ENCODE measurements around the gene LAMB3. TPM values are rescaled to one million over a fixed set of nuclear protein-coding genes. Genes with fewer than 3 reads are reported as not detected.

Gene LAMB3
- total RNA-seq, 4 donors from 2014 or later: 0.17 to 1.0 (median 0.52) TPM

DNA sequence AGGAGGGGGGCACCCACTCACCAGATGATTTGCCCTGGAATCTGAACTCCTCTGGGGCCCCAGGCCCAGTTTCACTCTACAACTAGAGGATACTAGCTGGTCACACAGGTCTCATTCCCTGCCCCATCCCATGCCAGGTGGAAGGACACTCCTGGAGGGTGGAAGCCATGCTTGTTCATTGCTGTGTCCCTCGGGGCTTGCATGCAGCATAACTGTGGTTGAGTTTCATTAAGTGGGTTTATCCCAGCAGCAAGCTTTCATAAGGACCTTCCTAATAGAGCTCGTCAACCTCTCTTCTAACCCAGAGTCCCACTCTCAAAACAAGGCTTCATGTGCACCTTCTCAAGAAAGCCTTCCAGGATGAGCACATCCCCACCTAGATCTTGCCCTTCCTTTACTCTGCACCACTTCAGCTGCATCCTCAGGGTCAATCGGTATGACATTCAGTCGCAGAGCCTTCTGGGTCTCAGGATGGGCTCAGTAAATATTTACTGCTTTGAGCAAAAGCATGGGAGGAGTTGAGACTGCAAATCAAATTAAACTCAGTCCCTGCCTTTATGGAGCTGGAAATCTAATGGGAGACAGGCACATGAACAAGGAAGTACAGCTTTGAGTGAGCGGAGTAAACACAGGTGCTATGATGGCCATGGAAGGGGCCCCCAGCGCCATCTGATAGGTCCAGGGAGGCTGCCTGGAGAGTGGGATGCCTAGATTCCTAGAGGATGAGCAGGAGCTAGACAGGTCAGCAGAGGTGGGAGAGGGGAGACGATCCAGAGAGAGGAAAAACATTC lies 32.3 kb downstream of the LAMB3 start:
- Histone ChIP-seq H3K27me3 (no peaks in the 10 kb centered on the region), H3K36me3 (no peaks in the 10 kb centered on the region), H3K4me1 (peaks cover 19 to 30% (median 20%) of the 10 kb centered on the region in 4 donors), H3K27ac (replicated peaks in 1 of 4) (no peak overlapping the region), H3K4me3 (no peak overlapping the region), H3K9me3 (no peaks in the 10 kb centered on the region)
- no peak for DNase-seq (ENCODE audit: extremely low spot score)
- intact Hi-C loops (cut with DNase I): no loop called here
- WGBS: 91% methylated on average over 7 of the region's 7 CpGs
- TF ChIP-seq EP300 (IDR thresholded peaks at IDR 0.05) (no peak), POLR2AphosphoS5 (IDR thresholded peaks at IDR 0.05) (no peak), POLR2A (IDR thresholded peaks at IDR 0.05; ENCODE audit: low read depth) (no peak)
- TF ChIP-seq, protein P1, sequence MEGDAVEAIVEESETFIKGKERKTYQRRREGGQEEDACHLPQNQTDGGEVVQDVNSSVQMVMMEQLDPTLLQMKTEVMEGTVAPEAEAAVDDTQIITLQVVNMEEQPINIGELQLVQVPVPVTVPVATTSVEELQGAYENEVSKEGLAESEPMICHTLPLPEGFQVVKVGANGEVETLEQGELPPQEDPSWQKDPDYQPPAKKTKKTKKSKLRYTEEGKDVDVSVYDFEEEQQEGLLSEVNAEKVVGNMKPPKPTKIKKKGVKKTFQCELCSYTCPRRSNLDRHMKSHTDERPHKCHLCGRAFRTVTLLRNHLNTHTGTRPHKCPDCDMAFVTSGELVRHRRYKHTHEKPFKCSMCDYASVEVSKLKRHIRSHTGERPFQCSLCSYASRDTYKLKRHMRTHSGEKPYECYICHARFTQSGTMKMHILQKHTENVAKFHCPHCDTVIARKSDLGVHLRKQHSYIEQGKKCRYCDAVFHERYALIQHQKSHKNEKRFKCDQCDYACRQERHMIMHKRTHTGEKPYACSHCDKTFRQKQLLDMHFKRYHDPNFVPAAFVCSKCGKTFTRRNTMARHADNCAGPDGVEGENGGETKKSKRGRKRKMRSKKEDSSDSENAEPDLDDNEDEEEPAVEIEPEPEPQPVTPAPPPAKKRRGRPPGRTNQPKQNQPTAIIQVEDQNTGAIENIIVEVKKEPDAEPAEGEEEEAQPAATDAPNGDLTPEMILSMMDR (IDR thresholded peaks at IDR 0.05): no peak

DNA sequence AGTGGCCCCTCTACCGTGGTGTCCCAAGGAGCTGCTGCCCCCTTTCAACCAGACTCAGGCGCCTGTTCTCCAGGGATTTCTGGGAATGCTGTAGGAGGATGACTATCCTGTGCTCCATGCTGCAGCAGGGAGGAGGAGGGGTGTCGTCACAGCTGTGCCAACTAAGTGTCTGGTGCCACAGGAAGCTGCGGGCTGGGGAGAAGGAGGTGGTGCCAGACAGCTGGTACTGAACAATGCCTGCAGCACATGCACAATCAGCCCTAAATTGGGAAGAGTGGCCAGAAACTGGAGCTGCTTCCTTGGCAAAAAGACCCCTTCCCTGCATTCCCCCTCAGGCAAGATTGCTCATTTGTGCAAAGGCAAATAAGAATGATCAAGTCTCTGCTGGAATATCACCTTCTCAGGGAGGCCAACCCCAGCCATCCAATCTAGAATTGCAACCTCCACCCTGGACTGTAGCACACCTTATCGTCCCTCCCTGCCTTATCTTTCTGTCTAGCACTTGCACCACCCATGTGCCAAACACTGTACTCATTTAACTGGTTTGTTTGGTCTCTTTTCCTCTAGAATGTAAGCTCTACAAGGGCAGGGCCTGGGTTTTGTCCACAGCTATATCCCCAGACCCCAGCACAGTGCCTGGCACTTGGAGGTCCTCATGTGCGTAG lies 33.3 kb downstream of the LAMB3 start:
- H3K9me3 ChIP-seq: no peaks in the 10 kb centered on the region
- TF ChIP-seq EP300 (IDR thresholded peaks at IDR 0.05) (no peak), POLR2AphosphoS5 (IDR thresholded peaks at IDR 0.05) (no peak), POLR2A (IDR thresholded peaks at IDR 0.05; ENCODE audit: low read depth) (no peak)
- TF ChIP-seq, protein P1 (IDR thresholded peaks at IDR 0.05): no peak
- DNase-seq (ENCODE audit: extremely low spot score): no peak
- 71% methylated on average over 4 of the region's 6 CpGs for WGBS
- H3K4me1 ChIP-seq: peaks cover 18 to 30% (median 19%) of the 10 kb centered on the region in 4 donors
- no peak overlapping the region for H3K4me3 ChIP-seq
- no peak overlapping the region for H3K27ac ChIP-seq (replicated peaks in 1 of 4)
- H3K27me3 ChIP-seq: no peaks in the 10 kb centered on the region
- intact Hi-C loops (cut with DNase I): no loop called here
- no peaks in the 10 kb centered on the region for H3K36me3 ChIP-seq

DNA sequence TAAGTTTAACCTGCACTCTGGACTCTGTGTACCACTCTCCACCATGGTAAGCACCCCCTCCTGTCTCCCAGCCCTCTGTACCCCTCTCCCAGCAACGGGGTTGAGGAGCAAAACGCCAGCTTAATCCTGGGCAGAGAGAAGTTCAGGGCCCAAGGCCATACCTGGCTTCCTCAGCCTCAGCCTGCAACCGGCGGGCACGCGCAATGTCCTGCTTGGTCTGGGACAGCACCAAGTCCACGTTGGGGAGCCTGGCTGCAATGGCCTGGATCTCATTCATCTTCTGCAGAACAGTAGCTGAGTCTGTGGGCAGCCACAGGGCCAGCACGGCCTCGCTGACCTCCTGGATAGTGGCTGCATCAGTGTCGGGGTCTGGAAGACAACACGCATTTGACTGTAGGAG lies 33.9 kb downstream of the LAMB3 start:
- intact Hi-C loops (cut with DNase I): no loop called here

DNA sequence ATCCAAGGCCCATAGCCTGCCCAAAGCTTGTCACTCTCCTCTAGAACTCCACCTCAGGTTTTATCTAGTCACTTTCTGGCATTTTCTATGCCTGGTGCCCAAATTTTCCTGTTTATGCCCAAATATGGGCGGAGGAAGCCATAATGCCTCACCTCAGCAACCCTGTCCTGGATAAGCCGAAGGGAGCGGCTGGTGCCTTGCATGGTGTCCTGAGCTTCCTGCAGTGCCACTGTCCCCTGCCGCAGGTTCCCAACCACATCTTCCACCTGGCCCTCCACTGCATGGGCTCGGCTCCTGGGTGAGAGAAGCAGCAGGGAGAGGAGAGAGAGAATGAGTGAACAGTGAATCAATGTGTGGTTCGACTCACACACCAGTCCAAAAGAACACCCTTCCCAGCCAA lies 34.5 kb downstream of the LAMB3 start:
- no peak overlapping the region for H3K27ac ChIP-seq (replicated peaks in 1 of 4)
- H3K36me3 ChIP-seq: no peaks in the 10 kb centered on the region
- TF ChIP-seq POLR2AphosphoS5 (IDR thresholded peaks at IDR 0.05) (no peak), EP300 (IDR thresholded peaks at IDR 0.05) (no peak), POLR2A (IDR thresholded peaks at IDR 0.05; ENCODE audit: low read depth) (no peak)
- TF ChIP-seq, protein P1 (IDR thresholded peaks at IDR 0.05): no peak
- intact Hi-C loops (cut with DNase I): no loop called here
- no peak overlapping the region for H3K4me3 ChIP-seq
- DNase-seq (ENCODE audit: extremely low spot score): no peak
- 94% methylated on average over 6 of the region's 6 CpGs for WGBS
- peaks cover 18 to 30% (median 19%) of the 10 kb centered on the region in 4 donors for H3K4me1 ChIP-seq
- no peaks in the 10 kb centered on the region for H3K27me3 ChIP-seq
- no peaks in the 10 kb centered on the region for H3K9me3 ChIP-seq

More for the DNA sequence above, 33.9 kb downstream of the LAMB3 start:
- Histone ChIP-seq H3K27me3 (no peaks in the 10 kb centered on the region), H3K4me3 (no peak overlapping the region), H3K36me3 (no peaks in the 10 kb centered on the region), H3K27ac (replicated peaks in 1 of 4) (no peak overlapping the region), H3K4me1 (peaks cover 18 to 30% (median 19%) of the 10 kb centered on the region in 4 donors), H3K9me3 (no peaks in the 10 kb centered on the region)
- TF ChIP-seq, protein P1 (IDR thresholded peaks at IDR 0.05): no peak
- TF ChIP-seq POLR2AphosphoS5 (IDR thresholded peaks at IDR 0.05) (no peak), POLR2A (IDR thresholded peaks at IDR 0.05; ENCODE audit: low read depth) (no peak), EP300 (IDR thresholded peaks at IDR 0.05) (no peak)
- no peak for DNase-seq (ENCODE audit: extremely low spot score)
- 95% methylated on average over 10 of the region's 11 CpGs for WGBS
